ENCODE data around the gene C2orf72.

The C2orf72 gene

DNA sequence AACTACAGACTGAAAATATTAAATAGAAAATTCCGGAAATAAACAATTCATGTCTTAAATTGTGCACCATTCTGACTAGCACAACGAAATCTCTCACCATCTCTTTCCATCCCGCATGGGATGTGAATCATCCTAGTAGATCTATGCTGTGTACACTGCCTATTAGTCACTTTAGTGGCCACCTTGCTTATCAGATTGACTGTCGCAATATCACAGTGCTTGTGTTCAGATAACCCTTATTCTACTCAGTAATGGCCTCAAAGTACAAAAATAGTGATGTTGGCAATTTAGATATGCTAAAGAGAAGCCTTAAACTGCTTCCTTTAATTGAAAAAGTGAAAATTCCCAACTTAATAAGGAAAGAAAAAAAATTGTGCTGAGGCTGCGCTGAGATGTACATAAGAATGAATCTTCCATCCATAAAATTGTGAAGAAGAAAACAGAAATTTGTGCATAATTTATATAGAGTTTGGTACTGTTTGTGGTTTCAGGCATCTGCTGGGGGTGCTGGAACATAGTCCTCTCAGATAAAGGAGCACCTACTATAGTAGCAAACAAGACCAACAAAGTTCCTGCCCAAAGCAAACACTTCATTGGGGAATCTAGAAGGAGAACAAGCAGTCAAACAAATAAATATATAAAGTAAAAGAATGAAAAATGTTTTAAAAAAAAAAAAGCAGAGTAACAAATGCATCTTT lies 31.4 kb downstream of the C2orf72 start:
- TF ChIP-seq, protein P1, sequence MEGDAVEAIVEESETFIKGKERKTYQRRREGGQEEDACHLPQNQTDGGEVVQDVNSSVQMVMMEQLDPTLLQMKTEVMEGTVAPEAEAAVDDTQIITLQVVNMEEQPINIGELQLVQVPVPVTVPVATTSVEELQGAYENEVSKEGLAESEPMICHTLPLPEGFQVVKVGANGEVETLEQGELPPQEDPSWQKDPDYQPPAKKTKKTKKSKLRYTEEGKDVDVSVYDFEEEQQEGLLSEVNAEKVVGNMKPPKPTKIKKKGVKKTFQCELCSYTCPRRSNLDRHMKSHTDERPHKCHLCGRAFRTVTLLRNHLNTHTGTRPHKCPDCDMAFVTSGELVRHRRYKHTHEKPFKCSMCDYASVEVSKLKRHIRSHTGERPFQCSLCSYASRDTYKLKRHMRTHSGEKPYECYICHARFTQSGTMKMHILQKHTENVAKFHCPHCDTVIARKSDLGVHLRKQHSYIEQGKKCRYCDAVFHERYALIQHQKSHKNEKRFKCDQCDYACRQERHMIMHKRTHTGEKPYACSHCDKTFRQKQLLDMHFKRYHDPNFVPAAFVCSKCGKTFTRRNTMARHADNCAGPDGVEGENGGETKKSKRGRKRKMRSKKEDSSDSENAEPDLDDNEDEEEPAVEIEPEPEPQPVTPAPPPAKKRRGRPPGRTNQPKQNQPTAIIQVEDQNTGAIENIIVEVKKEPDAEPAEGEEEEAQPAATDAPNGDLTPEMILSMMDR (IDR thresholded peaks at IDR 0.05; ENCODE audit: low read depth, low read length): no peak
- peak; percentile 19 to 75 for DNase-seq (ENCODE audit: low read depth in 2 of 2)

DNA sequence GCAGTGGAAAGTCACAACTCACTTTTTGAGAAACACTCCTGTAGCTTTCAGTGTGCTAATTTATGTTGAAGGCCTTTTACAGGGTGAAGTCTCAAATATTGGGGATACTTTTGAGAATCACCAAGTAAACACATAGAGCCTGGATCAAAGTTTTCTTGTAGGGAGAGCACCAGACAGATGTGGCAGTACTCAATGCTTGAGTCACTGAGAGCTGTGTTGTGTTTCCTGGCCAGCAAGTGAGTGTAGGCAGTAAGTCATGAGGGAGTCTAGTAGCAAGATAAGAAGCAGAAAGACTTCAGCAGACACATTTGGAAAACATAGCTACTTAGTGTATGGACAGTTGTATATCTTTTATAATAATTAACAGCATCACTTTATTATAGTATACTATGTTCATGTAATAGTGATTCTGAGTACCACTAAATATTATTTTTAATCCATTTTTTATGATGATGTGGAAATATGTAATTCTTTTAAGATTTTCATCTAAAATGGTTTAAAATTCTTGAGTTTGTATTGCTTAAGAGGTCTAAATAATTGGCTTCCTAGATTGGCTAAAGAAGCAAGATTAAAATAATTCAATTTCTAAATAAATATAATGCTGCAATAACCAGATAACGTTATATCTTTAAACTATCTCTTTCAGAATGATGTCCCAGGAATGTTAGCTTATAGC lies 32.2 kb downstream of the C2orf72 start:
- TF ChIP-seq, protein P1 (IDR thresholded peaks at IDR 0.05; ENCODE audit: low read depth, low read length): no peak
- no peak overlapping the region for H3K4me3 ChIP-seq (replicated peaks in 1 of 2; ENCODE audit: low read depth in 2 of 2, low read length in 2 of 2)
- DNase-seq (ENCODE audit: low read depth in 2 of 2): peak; percentile 78 to 85

More for the DNA sequence above, 31.4 kb downstream of the C2orf72 start:
- no peak overlapping the region for H3K4me3 ChIP-seq (replicated peaks in 1 of 2; ENCODE audit: low read depth in 2 of 2, low read length in 2 of 2)

DNA sequence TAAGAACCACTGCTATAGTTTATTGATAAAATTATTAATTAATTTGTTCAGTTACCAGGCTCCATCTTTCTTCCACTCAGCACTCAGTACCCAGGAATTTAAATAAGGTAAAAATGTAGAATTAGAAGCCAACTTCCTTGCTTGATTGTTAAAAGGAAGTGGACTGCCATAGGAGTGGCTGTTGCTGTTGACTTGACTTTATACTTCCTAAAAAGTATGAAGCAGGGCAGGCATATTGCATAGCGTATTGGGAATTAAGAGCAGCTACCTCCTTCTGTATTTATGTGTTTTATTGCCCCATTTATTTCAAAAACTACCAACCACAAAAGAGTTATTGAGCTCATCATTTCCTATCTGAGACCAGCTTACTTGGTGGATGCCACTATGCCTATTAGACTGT lies 47.2 kb downstream of the C2orf72 start:
- DNase-seq (ENCODE audit: low read depth in 2 of 2): no peak
- TF ChIP-seq, protein P1 (IDR thresholded peaks at IDR 0.05; ENCODE audit: low read depth, low read length): no peak
- H3K4me3 ChIP-seq (replicated peaks in 1 of 2; ENCODE audit: low read depth in 2 of 2, low read length in 2 of 2): no peak overlapping the region

DNA sequence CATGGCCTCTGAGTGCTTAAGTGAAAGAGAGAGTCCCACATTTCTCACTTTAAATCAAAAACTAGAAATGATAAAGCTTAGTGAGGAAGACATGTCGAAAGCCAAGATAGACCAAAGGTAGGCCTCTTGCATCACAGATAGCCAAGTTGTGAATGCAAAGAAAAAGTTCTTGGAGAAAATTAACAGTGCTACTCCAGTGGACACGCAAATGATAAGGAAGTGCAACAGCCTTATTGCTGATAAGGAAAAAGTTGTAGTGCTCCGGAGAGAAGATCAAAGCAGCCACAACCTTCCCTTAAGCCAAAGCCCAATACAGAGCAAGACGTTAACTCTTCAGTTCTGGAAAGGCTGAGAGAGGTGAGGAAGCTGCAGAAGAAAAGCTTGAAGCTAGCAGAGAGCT lies 51.4 kb downstream of the C2orf72 start:
- no peak for DNase-seq (ENCODE audit: low read depth in 2 of 2)
- H3K4me3 ChIP-seq (replicated peaks in 1 of 2; ENCODE audit: low read depth in 2 of 2, low read length in 2 of 2): no peak overlapping the region
- TF ChIP-seq, protein P1 (IDR thresholded peaks at IDR 0.05; ENCODE audit: low read depth, low read length): no peak

DNA sequence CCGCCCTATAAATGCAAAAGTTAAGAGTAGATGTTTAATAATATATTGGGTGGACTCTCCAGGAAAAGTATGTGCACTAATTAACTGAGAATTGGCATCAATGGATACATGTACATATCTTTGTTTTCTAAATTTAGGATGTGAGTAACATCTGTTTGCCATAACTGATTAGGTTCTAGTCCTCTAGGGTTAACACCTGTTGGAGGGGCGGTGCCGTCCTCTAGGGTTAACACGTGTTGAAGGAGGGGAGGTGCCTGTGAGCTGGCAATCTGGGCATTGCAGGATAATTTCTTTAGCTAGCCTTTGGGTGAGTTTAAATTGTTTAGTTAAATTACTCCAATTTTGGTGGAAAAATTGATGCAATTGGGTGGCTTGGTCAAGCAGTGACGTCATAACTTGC lies 56.6 kb downstream of the C2orf72 start:
- DNase-seq (ENCODE audit: low read depth in 2 of 2): no peak
- no peak overlapping the region for H3K4me3 ChIP-seq (replicated peaks in 1 of 2; ENCODE audit: low read depth in 2 of 2, low read length in 2 of 2)
- TF ChIP-seq, protein P1 (IDR thresholded peaks at IDR 0.05; ENCODE audit: low read depth, low read length): no peak

DNA sequence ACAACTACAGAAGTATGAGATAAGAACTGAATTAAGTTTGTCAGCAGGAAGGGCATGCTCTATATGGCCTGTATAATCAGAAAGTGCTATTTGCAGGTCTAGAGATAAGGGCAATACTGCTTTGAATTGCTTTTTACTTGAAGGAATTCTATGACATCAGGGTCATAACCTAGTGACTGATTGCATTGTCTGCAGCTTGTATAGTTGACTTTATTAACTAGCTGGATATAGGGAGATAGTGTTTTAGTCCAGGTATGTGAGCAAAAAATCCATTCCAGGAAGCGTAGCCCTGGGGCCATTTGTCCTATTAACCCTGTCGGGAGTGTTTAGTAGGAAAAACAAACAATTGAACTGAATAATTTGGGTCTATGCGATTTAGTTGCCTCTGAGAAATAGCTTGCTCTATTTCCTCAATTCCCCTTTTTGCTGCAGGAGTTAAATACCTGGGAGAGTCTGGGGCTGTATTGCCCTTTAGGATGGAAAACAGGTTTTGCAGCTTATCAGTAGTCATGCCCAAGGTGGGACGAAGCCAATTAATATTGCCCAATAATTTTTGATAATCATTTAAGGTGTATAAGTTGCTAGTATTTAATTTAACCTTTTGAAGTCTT lies 57.5 kb downstream of the C2orf72 start:
- no peak overlapping the region for H3K4me3 ChIP-seq (replicated peaks in 1 of 2; ENCODE audit: low read depth in 2 of 2, low read length in 2 of 2)
- TF ChIP-seq, protein P1 (IDR thresholded peaks at IDR 0.05; ENCODE audit: low read depth, low read length): no peak
- DNase-seq (ENCODE audit: low read depth in 2 of 2): no peak
